ENCODE results near the gene FARSA. TPM values are rescaled to one million over a fixed set of nuclear protein-coding genes. Genes with fewer than 3 reads are reported as not detected.

The FARSA gene
- total and polyA plus RNA-seq, 2 donors (not counting 3 experiments of a cell fraction or from before 2014, with no cell fraction given) = 51.8 to 77.4 TPM

GRCh38 chr19:12937927-12938778 is 4.6 kb upstream of the FARSA start, which contains the start of gene CALR:
TSS of gene CALR (plus strand) at chr19:12938609. CDS start at chr19:12938680, 71 bp downstream.
- H3K27me3 ChIP-seq (ENCODE audit: control insufficient read depth in 2 of 2, insufficient read depth in 2 of 2, low read length in 2 of 2) = no peaks in the 10 kb centered on the region
- H3K4me3 ChIP-seq (replicated peaks in 1 of 3; ENCODE audit: insufficient read depth in 1 of 3, low read depth in 1 of 3, low read length in 3 of 3) = peak within 1 kb of the TSS; percentile 75 to 98 (median 93)
- H3K27ac ChIP-seq (ENCODE audit: insufficient read depth, low read depth, low read length) = peak within 1 kb of the TSS; percentile 66
- peak within 1 kb of the TSS; percentile 49 for H2AFZ ChIP-seq (ENCODE audit: low read depth, low read length)
- H3K4me1 ChIP-seq (ENCODE audit: control insufficient read depth, extremely low read depth, insufficient read depth, low read length) = peaks cover 25% of the 10 kb centered on the region
- peak; percentile 100 for DNase-seq (ENCODE audit: low read depth, low spot score)
- H3K9ac ChIP-seq (replicated peaks; ENCODE audit: extremely low read depth, insufficient read depth, low read length) = peak within 1 kb of the TSS; percentile 95
- H3K9me1 ChIP-seq (replicated peaks; ENCODE audit: control insufficient read depth, extremely low read depth, insufficient read depth, low read length) = no peaks in the 10 kb centered on the region
- intact Hi-C loops (cut with micrococcal nuclease) = loop anchor here (1.0 to 10.0 kb wide), 5 partner anchors 8 to 153 kb away; partner anchors contain the start of genes GCDH and SYCE2
- BruUV-seq (replicated peaks) = no TSS peak
- peak; percentile 100 for FAIRE-seq
- H3K9me3 ChIP-seq (replicated peaks; ENCODE audit: control insufficient read depth, insufficient read depth, low read length) = no peaks in the 10 kb centered on the region
- H3K79me2 ChIP-seq (ENCODE audit: control insufficient read depth, insufficient read depth, low read length) = peaks cover 40% of the 10 kb centered on the region
- dilution Hi-C loops (cut with MboI; ENCODE audit: extremely low pct_ligation_motif_present, low sequenced_read_pairs) = no loop called here
- no peaks in the 10 kb centered on the region for H4K20me1 ChIP-seq (replicated peaks; ENCODE audit: control insufficient read depth, extremely low read depth, insufficient read depth, low read length)
- ChIA-PET POLR2A (interaction anchor here (0.8 to 1.6 kb wide), 2 partner anchors 8 to 27 kb away, joined by 3 to 6 read pairs; partner anchors contain the start of gene RAD23A), CTCF (interaction anchor here (0.6 to 1.3 kb wide), 5 partner anchors 19 to 181 kb away, joined by 3 to 6 read pairs (median 3); partner anchors contain the start of genes GCDH and SYCE2)
- peaks cover 13 to 32% of the 10 kb centered on the region in 2 experiments for H3K36me3 ChIP-seq (ENCODE audit: control insufficient read depth in 2 of 2, extremely low read depth in 1 of 2, insufficient read depth in 2 of 2, low read length in 2 of 2)
- peak within 1 kb of the TSS; percentile 64 for H3K4me2 ChIP-seq (ENCODE audit: insufficient read depth, low read length)
- TF ChIP-seq MAX (IDR thresholded peaks at IDR 0.05; ENCODE audit: insufficient read depth, insufficient read length) (peak; percentile 84), MYC (IDR thresholded peaks at IDR 0.05; ENCODE audit: low read depth, low read length) (no peak), POLR2AphosphoS5 (IDR thresholded peaks at IDR 0.05; ENCODE audit: insufficient read depth, low read depth, low read length) (peak; percentile 100), POLR2A (IDR thresholded peaks at IDR 0.05; ENCODE audit: low read depth, low read length) (peak; percentile 99)

Measured in endothelial cell of umbilical vein (primary cell).